Myocyte (in vitro differentiated cells): ENCODE results near the gene TMEM132C. TPM values are rescaled to one million over a fixed set of nuclear protein-coding genes. Genes with fewer than 3 reads are reported as not detected.

ENCODE experiments used
- DNase-seq: peaks from one replicate; pipeline ENCODE4 v3.0.0-alpha.2; 2012; ENCODE audit warnings: low read depth
- total RNA-seq: library from RNA; depleted of rRNA; stranded (reverse); fragments of >200 nt; gene quantifications from 2 replicates; pipeline ENCODE4 v1.2.3, GENCODE V29; 2014

The TMEM132C gene
- total RNA-seq, 1 donor from 2014 or later, result not detected

GRCh38 chr12:128699106-128699505 is 432.1 kb downstream of the TMEM132C start:
- DNase-seq, result no peak

DNA sequence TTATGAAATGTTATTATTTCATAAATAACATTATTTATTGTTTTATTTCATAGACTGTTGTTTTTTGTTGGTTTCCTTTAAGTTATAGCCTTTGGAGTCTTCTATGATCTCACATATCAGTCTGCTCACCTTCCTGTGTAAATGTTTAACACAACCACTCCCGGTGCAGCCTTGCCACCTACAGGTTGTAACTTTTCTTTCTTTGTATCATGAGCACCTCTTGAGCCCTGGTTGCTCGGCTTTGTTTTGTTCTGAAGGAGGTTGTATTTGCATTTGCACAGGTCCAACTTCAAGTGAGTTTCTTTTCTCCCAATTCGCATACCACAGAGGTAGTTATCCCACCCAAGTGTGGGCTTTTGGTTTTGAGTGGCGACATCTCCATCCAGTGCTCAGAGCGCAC is 435.4 kb downstream of the TMEM132C start:
- no peak for DNase-seq

DNA sequence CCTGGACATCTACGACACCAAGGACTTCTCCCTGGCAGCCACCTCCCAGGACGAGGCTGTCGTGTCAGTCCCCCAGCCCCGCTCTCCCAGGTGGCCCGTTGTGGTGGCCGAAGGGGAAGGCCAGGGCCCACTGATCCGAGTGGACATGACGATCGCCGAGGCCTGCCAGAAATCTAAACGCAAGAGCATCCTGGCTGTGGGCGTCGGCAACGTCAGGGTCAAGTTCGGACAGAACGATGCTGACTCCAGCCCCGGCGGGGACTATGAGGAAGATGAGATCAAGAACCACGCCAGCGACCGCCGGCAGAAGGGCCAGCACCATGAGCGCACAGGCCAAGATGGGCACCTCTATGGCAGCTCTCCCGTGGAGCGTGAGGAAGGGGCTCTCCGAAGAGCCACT is 438.2 kb downstream of the TMEM132C start:
- no peak for DNase-seq

- DNase-seq, result no peak
Measured at GRCh38 chr12:128707488-128707887, 440.5 kb downstream of the TMEM132C start.

DNA sequence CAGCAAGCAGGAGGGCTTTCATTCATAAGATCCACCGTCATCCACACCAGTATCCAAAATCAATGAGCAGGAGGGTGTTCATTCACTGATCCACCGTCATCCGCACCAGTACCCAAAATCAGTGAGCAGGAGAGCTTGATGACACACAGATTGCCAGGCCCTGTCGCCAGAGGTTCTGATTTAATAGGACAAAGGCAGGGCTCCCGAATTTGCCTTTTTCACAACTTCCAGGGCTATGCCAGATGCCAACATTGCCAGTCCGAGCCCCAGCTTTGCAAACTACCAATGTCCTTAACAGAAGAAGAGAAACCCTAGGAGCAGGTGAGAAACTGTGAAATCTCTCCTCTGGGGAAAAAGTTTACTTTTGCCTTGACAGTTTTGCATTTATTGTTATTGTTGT is 441.8 kb downstream of the TMEM132C start:
- no peak for DNase-seq

GRCh38 chr12:128709660-128710059 is 442.7 kb downstream of the TMEM132C start:
- no peak for DNase-seq

GRCh38 chr12:128711486-128711885 is 444.5 kb downstream of the TMEM132C start:
- no peak for DNase-seq

DNA sequence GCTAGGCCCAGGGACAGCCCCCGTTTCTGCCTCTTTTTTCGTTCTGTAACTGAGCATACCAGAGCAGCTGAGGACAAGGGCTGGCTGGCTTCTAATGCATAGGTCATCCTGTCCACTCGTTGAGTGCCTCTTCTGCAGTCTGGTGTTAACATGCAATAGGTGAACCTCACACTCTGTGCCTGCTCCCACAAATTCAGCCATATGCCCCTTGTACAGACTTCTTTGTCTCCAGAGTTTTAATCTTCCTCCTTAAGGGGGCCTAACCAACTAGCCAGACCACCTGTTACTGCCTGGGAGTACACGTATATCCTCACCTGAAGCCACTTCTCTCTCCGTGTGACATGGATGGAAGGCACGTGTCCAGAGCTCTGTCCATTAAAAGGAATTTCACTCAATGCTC is 445.7 kb downstream of the TMEM132C start:
- DNase-seq, result no peak

GRCh38 chr12:128715485-128715884 is 448.5 kb downstream of the TMEM132C start:
- DNase-seq, result no peak

DNA sequence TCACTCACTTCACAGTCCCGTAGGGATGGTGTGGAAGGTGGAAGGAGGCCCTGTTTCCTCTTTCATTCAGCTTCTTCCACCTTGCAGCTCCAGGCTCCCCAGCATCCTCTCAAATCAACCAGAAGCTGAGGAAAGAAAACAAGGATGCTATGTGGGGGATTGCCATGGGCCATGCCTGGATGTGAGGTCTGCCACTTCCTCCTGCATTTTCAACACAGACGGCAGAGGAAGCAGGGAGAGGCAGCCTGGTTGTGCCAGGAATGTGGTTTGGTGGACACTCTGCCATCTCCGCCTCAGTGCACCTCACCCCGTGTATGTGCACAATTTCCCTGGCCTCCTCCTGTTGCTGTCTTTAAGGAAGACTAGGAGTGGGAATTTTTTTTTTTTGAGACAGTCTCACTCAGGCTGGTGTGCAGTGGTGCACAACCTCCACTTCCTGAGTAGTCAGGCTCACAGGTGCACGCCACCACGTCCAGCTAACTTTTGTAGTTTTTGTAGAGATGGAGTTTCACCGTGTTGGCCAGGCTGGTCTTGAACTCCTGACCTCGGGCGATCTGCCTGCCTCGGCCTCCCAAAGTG is 457.6 kb downstream of the TMEM132C start:
- DNase-seq, result no peak

- DNase-seq, result no peak
Measured at GRCh38 chr12:128726886-128727285, 459.9 kb downstream of the TMEM132C start.

GRCh38 chr12:128727461-128727860 is 460.5 kb downstream of the TMEM132C start:
- DNase-seq, result peak; percentile 3

GRCh38 chr12:128727999-128728398 is 461.0 kb downstream of the TMEM132C start:
- no peak for DNase-seq

- no peak for DNase-seq
Measured at GRCh38 chr12:128729628-128730121, 462.7 kb downstream of the TMEM132C start.

DNA sequence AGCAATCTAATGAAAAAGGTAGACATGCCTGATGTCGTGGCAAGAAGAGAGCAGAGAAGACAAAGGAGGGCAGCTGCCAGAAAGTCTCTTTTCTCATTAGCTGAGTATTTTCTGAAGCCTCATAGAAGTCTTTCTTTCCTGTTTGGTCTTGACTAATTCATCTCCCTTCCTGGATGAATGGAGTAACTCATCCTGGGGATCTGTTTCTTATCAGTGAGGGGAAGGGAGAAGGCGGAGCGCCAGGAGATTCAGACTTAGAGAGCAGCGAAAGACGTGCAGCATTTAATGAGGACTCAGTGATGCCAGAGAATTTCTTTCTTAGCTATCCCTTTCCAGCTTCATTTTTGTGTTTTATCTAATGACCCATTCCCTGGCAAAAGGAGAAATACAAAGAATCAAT is 467.4 kb downstream of the TMEM132C start:
- no peak for DNase-seq

GRCh38 chr12:128737292-128737966 is 470.5 kb downstream of the TMEM132C start:
- DNase-seq, result no peak

GRCh38 chr12:128743916-128744315 is 476.9 kb downstream of the TMEM132C start:
- DNase-seq, result no peak

DNA sequence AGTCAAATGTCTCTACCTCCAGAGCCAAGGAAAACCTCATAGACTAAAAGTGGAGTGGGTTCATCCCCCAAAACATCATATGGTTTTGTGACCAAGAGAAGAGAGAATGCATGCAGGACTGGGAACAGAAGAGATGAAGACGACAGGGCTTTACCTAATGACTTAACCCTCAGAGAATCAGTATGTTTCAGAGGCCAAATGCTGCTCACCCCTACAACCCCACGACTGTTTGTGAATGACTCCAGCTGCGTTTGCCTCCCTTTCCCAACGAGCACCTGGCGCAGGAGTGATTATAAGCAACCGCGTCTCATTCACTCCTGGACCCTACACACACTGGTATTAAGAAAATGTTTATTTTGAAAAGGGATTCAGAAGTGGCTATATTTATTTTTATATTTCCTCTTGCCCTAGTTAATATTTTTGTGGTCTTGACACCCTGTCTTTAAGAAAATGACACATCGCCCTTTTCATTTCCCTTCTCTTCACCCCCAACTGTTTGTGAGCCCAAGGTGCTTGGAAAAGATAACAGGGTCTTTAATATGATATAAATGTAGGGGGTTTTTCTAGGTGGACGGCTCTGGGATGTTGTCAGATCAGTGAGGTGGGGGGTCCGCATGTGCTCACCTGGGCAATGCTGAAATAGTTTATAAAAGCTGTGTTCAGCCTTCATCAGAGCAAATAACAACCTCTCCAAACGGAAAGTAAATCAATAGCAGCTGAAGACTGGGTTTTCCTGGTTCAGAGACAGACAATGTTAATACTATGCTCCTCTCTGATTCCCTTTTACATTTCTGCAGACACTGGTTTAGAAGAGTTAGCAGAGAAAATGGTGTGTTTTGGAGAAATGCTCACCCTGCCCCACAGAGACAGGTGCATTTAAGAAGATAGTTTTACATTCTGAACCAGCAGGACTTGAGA is 479.1 kb downstream of the TMEM132C start:
- DNase-seq, result no peak

DNA sequence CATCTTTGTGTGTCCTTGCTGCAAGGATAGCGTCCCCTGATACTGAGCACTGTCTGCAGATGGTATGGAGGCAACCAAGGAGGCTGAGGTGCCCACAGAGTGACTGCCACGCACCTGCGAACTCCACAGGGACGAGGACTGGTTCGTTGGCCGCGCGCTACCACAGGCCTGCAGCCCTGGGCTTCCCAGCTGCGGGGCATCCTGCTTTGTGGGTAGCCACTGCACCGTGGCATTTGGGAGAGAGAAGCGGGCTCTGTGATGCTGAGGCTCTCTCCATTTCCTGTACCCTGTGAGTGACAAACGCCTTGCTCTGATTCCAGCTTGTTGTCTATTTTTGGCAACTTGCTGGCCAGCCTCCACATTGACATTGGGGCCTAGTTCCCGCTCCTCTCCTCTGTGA is 480.5 kb downstream of the TMEM132C start:
- DNase-seq, result no peak

- no peak for DNase-seq
Measured at GRCh38 chr12:128752386-128752785, 485.4 kb downstream of the TMEM132C start.

DNA sequence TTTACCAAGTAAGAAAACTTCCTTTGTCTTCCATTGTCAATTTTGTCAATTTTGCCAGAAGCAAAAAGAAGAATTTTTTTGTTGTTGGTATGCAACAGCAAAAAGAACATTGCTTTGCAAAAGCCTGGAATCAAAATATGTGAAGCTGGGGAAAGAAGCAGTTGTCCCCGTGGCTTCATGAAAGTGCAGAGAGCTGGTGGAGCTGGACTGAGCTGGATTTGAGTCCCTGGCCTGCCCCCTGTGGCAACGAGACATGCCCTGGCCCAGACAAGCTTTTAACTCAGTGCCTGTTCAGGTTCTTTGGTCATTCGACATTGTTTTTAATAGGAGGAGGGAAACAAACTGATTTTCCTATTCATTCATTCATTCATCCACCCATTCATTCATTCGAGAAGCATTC is 486.5 kb downstream of the TMEM132C start:
- DNase-seq, result no peak

DNA sequence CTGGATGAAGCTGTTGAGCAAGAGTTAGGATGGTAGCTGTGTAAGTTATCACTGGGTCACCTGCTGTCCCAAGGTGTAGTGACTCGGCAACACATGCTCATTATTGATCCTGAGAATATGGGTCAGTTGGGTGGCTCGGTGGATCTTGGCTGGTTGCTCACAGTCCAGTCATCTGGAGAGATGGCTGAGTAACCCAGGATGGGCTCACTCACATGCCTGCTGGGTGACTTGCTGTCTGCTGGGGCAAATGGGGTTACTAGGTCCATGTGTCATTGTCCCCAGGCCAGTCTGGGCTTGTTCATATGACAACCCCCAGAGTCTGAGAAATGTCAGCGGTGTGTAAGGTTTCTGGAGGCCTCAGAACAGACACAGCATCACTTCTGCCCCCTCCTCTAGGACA is 487.3 kb downstream of the TMEM132C start:
- no peak for DNase-seq
